Panc1 (cell line): Measurements from ENCODE around the gene THBS1. TPM values are rescaled to one million over a fixed set of nuclear protein-coding genes. Genes with fewer than 3 reads are reported as not detected.

Experiments
- ATAC-seq: fragments of 200-7000 bp; cut with Tn5 transposase; 2 replicates; pipeline ENCODE4 v1.9.1; 2020; ENCODE audit warnings: mild to moderate bottlenecking, moderate library complexity
- BruUV-seq: library from RNA; stranded (reverse); fragments of 400-500 nt; replicated peaks from 2 replicates; lab custom pipeline; 2021; lab: Mats Ljungman, UMichigan
- CTCF ChIA-PET: fragments of 300-600 bp; sonication (Branson Sonifier 250); formaldehyde crosslinking; loops from one replicate; lab custom pipeline; 2022; ENCODE audit warnings: antibody characterized with exemption; lab: Charles Lee
- POLR2A ChIA-PET: fragments of 300-600 bp; sonication (Branson Sonifier 250); formaldehyde crosslinking; loops from one replicate; lab custom pipeline; 2022; ENCODE audit warnings: antibody characterized with exemption; lab: Charles Lee
- DNase-seq: peaks from one replicate; pipeline ENCODE4 v3.0.0-alpha.2; 2010; ENCODE audit warnings: low read depth, low spot score
- H3K27ac ChIP-seq: 2 replicates; pipeline ENCODE4 v1.5.1; 2011; ENCODE audit warnings: mild to moderate bottlenecking, low read length, inconsistent platforms
- H3K27me3 ChIP-seq: fragments of 200-500 bp; sonication (Bioruptor generic); 2 replicates; pipeline ENCODE4 v1.6.0; 2014; ENCODE audit warnings: low read length, inconsistent platforms; ENCODE audit not compliant: control insufficient read depth, insufficient read depth
- H3K36me3 ChIP-seq: fragments of 200-500 bp; sonication (Bioruptor generic); 2 replicates; pipeline ENCODE4 v1.5.1; 2014; ENCODE audit warnings: inconsistent platforms, mild to moderate bottlenecking, low read length, moderate library complexity; ENCODE audit not compliant: control insufficient read depth, insufficient read depth
- H3K4me1 ChIP-seq: 2 replicates; pipeline ENCODE4 v1.5.1; 2011; ENCODE audit warnings: inconsistent platforms, mild to moderate bottlenecking, low read length, moderate library complexity; ENCODE audit not compliant: control insufficient read depth, insufficient read depth
- H3K4me3 ChIP-seq, 2 experiments: 2 replicates each; pipeline ENCODE4 v1.5.1; 2011 to 2012; ENCODE audit warnings: low read depth in 2 of 2, low read length in 2 of 2, mild to moderate bottlenecking in 2 of 2, inconsistent platforms in 1 of 2, moderate library complexity in 1 of 2
- H3K9me3 ChIP-seq: fragments of 200-500 bp; sonication (Bioruptor generic); 2 replicates; pipeline ENCODE4 v1.5.1; 2014; ENCODE audit warnings: low read depth, mild to moderate bottlenecking, inconsistent platforms, low read length, moderate library complexity; ENCODE audit not compliant: control insufficient read depth, insufficient read depth
- POLR2AphosphoS5 ChIP-seq: IDR thresholded peaks from 2 replicates; pipeline ENCODE4 v1.6.1; 2012; ENCODE audit warnings: mild to moderate bottlenecking, low read depth, low read length, moderate library complexity
- SIN3A ChIP-seq: IDR thresholded peaks from 2 replicates; pipeline ENCODE4 v1.6.1; 2012; ENCODE audit warnings: low read depth, mild to moderate bottlenecking, low read length, moderate library complexity, borderline replicate concordance; ENCODE audit not compliant: insufficient read depth
- TCF7L2 ChIP-seq: IDR thresholded peaks from 2 replicates; pipeline ENCODE4 v1.6.1; 2011; ENCODE audit warnings: mild to moderate bottlenecking, low read depth, low read length, inconsistent platforms
- in situ Hi-C: cut with HindIII; loops from 2 replicates; pipeline ENCODE4 v1.10.0; 2016; ENCODE audit warnings: low sequenced_read_pairs, low pct_unique_long_range_greater_than_20kb
- intact Hi-C: fragments of 100-400 bp; cut with micrococcal nuclease; formaldehyde crosslinking; loops from one replicate; pipeline ENCODE4 v1.10.0; 2022; ENCODE audit not compliant: unreplicated experiment
- total RNA-seq: library from RNA; stranded (reverse); gene quantifications from one replicate; pipeline ENCODE4 v1.2.1, GENCODE V29; 2021; ENCODE audit not compliant: unreplicated experiment
- TF ChIP-seq, protein P1 (sequence below): fragments of 450-650 bp; IDR thresholded peaks from 2 replicates; pipeline ENCODE4 v1.5.1; 2017; ENCODE audit warnings: mild to moderate bottlenecking
- TF ChIP-seq, protein P2 (sequence below), 2 experiments: IDR thresholded peaks; 2 replicates each; pipeline ENCODE4 v1.6.1; 2011 to 2012; ENCODE audit warnings: low read depth in 2 of 2, control low read depth in 1 of 2, low read length in 1 of 2, mild to moderate bottlenecking in 1 of 2, moderate library complexity in 1 of 2; ENCODE audit not compliant: insufficient read depth in 1 of 2

Gene THBS1
- total RNA-seq, 1 experiment from 2014 or later, result 61.9 TPM

DNA sequence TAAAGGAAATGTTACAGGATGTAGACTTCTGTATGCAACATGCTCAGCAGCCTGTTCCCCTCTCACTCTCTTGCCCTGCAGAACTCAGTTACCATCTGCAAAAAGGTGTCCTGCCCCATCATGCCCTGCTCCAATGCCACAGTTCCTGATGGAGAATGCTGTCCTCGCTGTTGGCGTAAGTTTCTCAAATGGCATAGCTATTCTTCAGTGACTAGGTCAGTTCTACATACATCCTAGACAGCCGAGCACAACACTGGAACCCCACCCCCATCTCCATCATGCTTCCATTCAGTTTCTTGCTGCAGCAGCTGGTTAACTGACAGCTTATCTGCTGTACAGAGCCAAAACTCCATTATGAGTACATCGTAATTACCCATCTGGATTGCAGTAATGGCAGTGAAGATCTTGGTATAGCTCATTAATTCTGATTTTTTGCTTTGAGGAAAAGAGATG lies 4.5 kb downstream of the THBS1 start:
- DNase-seq (no peak), ATAC-seq (no peak)
- Histone ChIP-seq H3K9me3 (no peaks in the 10 kb centered on the region), H3K27ac (no peak overlapping the region), H3K36me3 (no peaks in the 10 kb centered on the region), H3K27me3 (peaks cover 2% of the 10 kb centered on the region; the same call in 1 of the 2 replicates), H3K4me3 (no peak overlapping the region), H3K4me1 (no peaks in the 10 kb centered on the region)
- POLR2A ChIA-PET, result no interaction called here
- CTCF ChIA-PET, result no interaction called here
- BruUV-seq, result no TSS peak
- in situ Hi-C loops, result no loop called here
- TF ChIP-seq SIN3A (no peak), TCF7L2 (no peak), POLR2AphosphoS5 (no peak)
- TF ChIP-seq, protein P1, sequence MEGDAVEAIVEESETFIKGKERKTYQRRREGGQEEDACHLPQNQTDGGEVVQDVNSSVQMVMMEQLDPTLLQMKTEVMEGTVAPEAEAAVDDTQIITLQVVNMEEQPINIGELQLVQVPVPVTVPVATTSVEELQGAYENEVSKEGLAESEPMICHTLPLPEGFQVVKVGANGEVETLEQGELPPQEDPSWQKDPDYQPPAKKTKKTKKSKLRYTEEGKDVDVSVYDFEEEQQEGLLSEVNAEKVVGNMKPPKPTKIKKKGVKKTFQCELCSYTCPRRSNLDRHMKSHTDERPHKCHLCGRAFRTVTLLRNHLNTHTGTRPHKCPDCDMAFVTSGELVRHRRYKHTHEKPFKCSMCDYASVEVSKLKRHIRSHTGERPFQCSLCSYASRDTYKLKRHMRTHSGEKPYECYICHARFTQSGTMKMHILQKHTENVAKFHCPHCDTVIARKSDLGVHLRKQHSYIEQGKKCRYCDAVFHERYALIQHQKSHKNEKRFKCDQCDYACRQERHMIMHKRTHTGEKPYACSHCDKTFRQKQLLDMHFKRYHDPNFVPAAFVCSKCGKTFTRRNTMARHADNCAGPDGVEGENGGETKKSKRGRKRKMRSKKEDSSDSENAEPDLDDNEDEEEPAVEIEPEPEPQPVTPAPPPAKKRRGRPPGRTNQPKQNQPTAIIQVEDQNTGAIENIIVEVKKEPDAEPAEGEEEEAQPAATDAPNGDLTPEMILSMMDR, result no peak
- TF ChIP-seq, protein P2, sequence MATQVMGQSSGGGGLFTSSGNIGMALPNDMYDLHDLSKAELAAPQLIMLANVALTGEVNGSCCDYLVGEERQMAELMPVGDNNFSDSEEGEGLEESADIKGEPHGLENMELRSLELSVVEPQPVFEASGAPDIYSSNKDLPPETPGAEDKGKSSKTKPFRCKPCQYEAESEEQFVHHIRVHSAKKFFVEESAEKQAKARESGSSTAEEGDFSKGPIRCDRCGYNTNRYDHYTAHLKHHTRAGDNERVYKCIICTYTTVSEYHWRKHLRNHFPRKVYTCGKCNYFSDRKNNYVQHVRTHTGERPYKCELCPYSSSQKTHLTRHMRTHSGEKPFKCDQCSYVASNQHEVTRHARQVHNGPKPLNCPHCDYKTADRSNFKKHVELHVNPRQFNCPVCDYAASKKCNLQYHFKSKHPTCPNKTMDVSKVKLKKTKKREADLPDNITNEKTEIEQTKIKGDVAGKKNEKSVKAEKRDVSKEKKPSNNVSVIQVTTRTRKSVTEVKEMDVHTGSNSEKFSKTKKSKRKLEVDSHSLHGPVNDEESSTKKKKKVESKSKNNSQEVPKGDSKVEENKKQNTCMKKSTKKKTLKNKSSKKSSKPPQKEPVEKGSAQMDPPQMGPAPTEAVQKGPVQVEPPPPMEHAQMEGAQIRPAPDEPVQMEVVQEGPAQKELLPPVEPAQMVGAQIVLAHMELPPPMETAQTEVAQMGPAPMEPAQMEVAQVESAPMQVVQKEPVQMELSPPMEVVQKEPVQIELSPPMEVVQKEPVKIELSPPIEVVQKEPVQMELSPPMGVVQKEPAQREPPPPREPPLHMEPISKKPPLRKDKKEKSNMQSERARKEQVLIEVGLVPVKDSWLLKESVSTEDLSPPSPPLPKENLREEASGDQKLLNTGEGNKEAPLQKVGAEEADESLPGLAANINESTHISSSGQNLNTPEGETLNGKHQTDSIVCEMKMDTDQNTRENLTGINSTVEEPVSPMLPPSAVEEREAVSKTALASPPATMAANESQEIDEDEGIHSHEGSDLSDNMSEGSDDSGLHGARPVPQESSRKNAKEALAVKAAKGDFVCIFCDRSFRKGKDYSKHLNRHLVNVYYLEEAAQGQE (IDR thresholded peaks at IDR 0.05; ENCODE audit: insufficient read depth in 1 of 2, low read depth in 2 of 2, low read length in 1 of 2), result no peak
- intact Hi-C loops, result no loop called here

DNA sequence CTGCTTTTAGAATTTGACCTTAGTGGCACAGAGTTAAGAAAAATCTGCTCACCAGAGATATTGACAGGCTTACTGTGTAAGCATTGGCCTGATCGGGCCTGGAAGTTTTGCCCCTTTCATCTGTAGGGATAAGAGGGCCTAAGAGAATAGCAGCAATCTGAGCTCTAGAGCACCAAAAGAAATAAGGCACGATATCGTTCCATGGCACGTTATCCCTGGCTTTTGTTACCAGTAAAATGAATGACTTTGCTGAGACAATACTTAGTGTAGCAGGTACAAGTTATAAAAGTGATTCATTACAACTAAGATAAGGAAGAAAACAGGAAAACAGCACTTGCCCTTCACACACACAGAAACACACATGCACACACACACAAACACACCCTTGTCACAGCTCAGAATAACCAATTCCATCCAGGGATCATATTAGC lies 5.0 kb downstream of the THBS1 start:
- in situ Hi-C loops, result no loop called here
- H3K4me3 ChIP-seq, result no peak overlapping the region
- intact Hi-C loops, result no loop called here
- H3K9me3 ChIP-seq, result no peaks in the 10 kb centered on the region
- H3K27me3 ChIP-seq, result peaks cover 2% of the 10 kb centered on the region; the same call in 1 of the 2 replicates
- no peaks in the 10 kb centered on the region for H3K36me3 ChIP-seq
- no peak for ATAC-seq
- POLR2A ChIA-PET, result no interaction called here
- no peak for DNase-seq
- H3K4me1 ChIP-seq, result no peaks in the 10 kb centered on the region
- no peak overlapping the region for H3K27ac ChIP-seq
- TSS peak; percentile 19 for BruUV-seq
- no peak for TF ChIP-seq POLR2AphosphoS5
- TF ChIP-seq TCF7L2, result no peak
- no peak for TF ChIP-seq SIN3A
- TF ChIP-seq, protein P1, result no peak
- TF ChIP-seq, protein P2 (IDR thresholded peaks at IDR 0.05; ENCODE audit: insufficient read depth in 1 of 2, low read depth in 2 of 2, low read length in 1 of 2), result no peak
- CTCF ChIA-PET, result no interaction called here
